SU-DHL-6 (cell line): ENCODE data around the gene GRK6.

Source experiments
- H2AFZ ChIP-seq: fragments of 200-600 bp; sonication (generic); 2 replicates; pipeline ENCODE4 v1.6.1; 2014; ENCODE audit warnings: low read depth, mild to moderate bottlenecking, moderate library complexity, mixed read lengths, antibody characterized with exemption, low read length; ENCODE audit not compliant: severe bottlenecking
- H3F3A ChIP-seq: fragments of 200-600 bp; shearing (Covaris generic); 2 replicates; pipeline ENCODE4 v1.6.0; 2016; ENCODE audit warnings: antibody characterized with exemption, mild to moderate bottlenecking; ENCODE audit not compliant: insufficient read depth
- H3K27ac ChIP-seq: fragments of 200-600 bp; sonication (generic); 2 replicates; pipeline ENCODE4 v1.5.1; 2016; ENCODE audit warnings: low read depth, mild to moderate bottlenecking, low read length, moderate library complexity, mixed read lengths
- H3K27me3 ChIP-seq: fragments of 200-600 bp; sonication (generic), shearing (Covaris generic); 2 replicates; pipeline ENCODE4 v1.6.0; 2014; ENCODE audit warnings: mild to moderate bottlenecking, low read length
- H3K36me3 ChIP-seq: fragments of 200-600 bp; sonication (generic); 2 replicates; pipeline ENCODE4 v1.6.1; 2014; ENCODE audit warnings: mild to moderate bottlenecking, low read length, mixed read lengths
- H3K4me2 ChIP-seq: fragments of 300-600, 200-600 bp; shearing (Covaris generic), sonication (generic); 2 replicates; pipeline ENCODE4 v1.6.0; 2014; ENCODE audit warnings: low read length, low read depth, mild to moderate bottlenecking; ENCODE audit not compliant: poor library complexity, severe bottlenecking
- H3K4me3 ChIP-seq: fragments of 200-600 bp; sonication (generic); 2 replicates; pipeline ENCODE4 v1.5.1; 2014; ENCODE audit warnings: antibody characterized with exemption, low read length, mild to moderate bottlenecking, mixed read lengths; ENCODE audit not compliant: insufficient read depth, poor library complexity, severe bottlenecking
- H3K79me2 ChIP-seq: fragments of 200-600 bp; sonication (generic); 2 replicates; pipeline ENCODE4 v1.6.1; 2014; ENCODE audit warnings: mild to moderate bottlenecking, low read length, moderate library complexity; ENCODE audit not compliant: insufficient read depth
- H3K9ac ChIP-seq: fragments of 200-600 bp; sonication (generic); 2 replicates; pipeline ENCODE4 v1.7.0; 2014; ENCODE audit warnings: mild to moderate bottlenecking, low read length
- H3K9me2 ChIP-seq: fragments of 200-600 bp; sonication (generic); replicated peaks from 2 replicates; pipeline ENCODE4 v1.6.1; 2014; ENCODE audit warnings: low read length; ENCODE audit not compliant: insufficient read depth
- H3K9me3 ChIP-seq: fragments of 200-600 bp; sonication (generic); 2 replicates; pipeline ENCODE4 v1.6.1; 2014; ENCODE audit warnings: low read length, mixed read lengths; ENCODE audit not compliant: insufficient read depth
- H4K20me1 ChIP-seq: fragments of 200-600 bp; sonication (generic); 2 replicates; pipeline ENCODE4 v1.6.1; 2014; ENCODE audit warnings: low read depth, mild to moderate bottlenecking, antibody characterized with exemption, low read length, moderate library complexity, mixed read lengths
- CTCF ChIP-seq: fragments of 200-600 bp; sonication (generic); IDR thresholded peaks from one replicate; pipeline ENCODE4 v1.5.1; 2017; ENCODE audit warnings: antibody characterized with exemption, mild to moderate bottlenecking, low read length, moderate library complexity; ENCODE audit not compliant: insufficient read depth, poor library complexity, severe bottlenecking
- EZH2phosphoT487 ChIP-seq: fragments of 200-600 bp; sonication (generic), shearing (Covaris generic); conservative IDR thresholded peaks from 2 replicates; pipeline ENCODE4 v1.6.1; 2018; ENCODE audit warnings: mild to moderate bottlenecking, antibody characterized with exemption, low read length, moderate library complexity, mixed read lengths

Gene GRK6

GRCh38 chr5:177430972-177431316, 4.5 kb downstream of the GRK6 start:
- no peaks in the 10 kb centered on the region for H3K9me3 ChIP-seq
- peaks cover 22% of the 10 kb centered on the region for H3K79me2 ChIP-seq
- no peaks in the 10 kb centered on the region for H3K36me3 ChIP-seq
- H3K4me3 ChIP-seq, result no peak overlapping the region
- peak overlapping the region; percentile 71 for H3K4me2 ChIP-seq
- no peaks in the 10 kb centered on the region; the same call in 1 of the 2 replicates for H4K20me1 ChIP-seq
- H3K9ac ChIP-seq, result peak overlapping the region; percentile 48
- H3K27ac ChIP-seq, result peak overlapping the region; percentile 95
- peaks cover 52% of the 10 kb centered on the region for H3F3A ChIP-seq
- no peaks in the 10 kb centered on the region for H3K27me3 ChIP-seq
- TF ChIP-seq EZH2phosphoT487, result no peak
- TF ChIP-seq CTCF, result no peak
- H2AFZ ChIP-seq, result no peak overlapping the region
- H3K9me2 ChIP-seq, result no peaks in the 10 kb centered on the region

GRCh38 chr5:177431317-177432142, 5.1 kb downstream of the GRK6 start:
- H3K79me2 ChIP-seq, result peaks cover 22% of the 10 kb centered on the region
- H3F3A ChIP-seq, result peaks cover 52% of the 10 kb centered on the region
- no peak overlapping the region for H3K4me3 ChIP-seq
- no peak for TF ChIP-seq CTCF
- TF ChIP-seq EZH2phosphoT487, result no peak
- no peak overlapping the region for H2AFZ ChIP-seq
- peak overlapping the region; percentile 95 for H3K27ac ChIP-seq
- no peaks in the 10 kb centered on the region; the same call in 1 of the 2 replicates for H4K20me1 ChIP-seq
- no peaks in the 10 kb centered on the region for H3K9me2 ChIP-seq
- peak overlapping the region; percentile 48 for H3K9ac ChIP-seq
- H3K9me3 ChIP-seq, result no peaks in the 10 kb centered on the region
- no peaks in the 10 kb centered on the region for H3K36me3 ChIP-seq
- peak overlapping the region; percentile 71 for H3K4me2 ChIP-seq
- H3K27me3 ChIP-seq, result no peaks in the 10 kb centered on the region

- peaks cover 17% of the 10 kb centered on the region for H3K79me2 ChIP-seq
- peak overlapping the region; percentile 95 for H3K27ac ChIP-seq
- H3K27me3 ChIP-seq, result no peaks in the 10 kb centered on the region
- no peaks in the 10 kb centered on the region; the same call in 1 of the 2 replicates for H4K20me1 ChIP-seq
- H3K9ac ChIP-seq, result peak overlapping the region; percentile 48
- H3F3A ChIP-seq, result peaks cover 46% of the 10 kb centered on the region
- no peaks in the 10 kb centered on the region for H3K36me3 ChIP-seq
- peak overlapping the region; percentile 71 for H3K4me2 ChIP-seq
- H3K9me2 ChIP-seq, result no peaks in the 10 kb centered on the region
- TF ChIP-seq EZH2phosphoT487 (no peak), CTCF (no peak)
- H2AFZ ChIP-seq, result no peak overlapping the region
- no peak overlapping the region for H3K4me3 ChIP-seq
- no peaks in the 10 kb centered on the region for H3K9me3 ChIP-seq
Observed at GRCh38 chr5:177432143-177432838, 5.8 kb downstream of the GRK6 start.
